Psoas muscle (tissue), 8 donors: ENCODE results near the gene OR1F1. TPM values are rescaled to one million over a fixed set of nuclear protein-coding genes. Genes with fewer than 3 reads are reported as not detected.

Source experiments
- ATAC-seq, 4 donors: fragments of 200-7000 bp; cut with Tn5 transposase; one replicate each; pipeline ENCODE4 v1.9.1; 2020; ENCODE audit warnings: moderate library complexity in 3 of 4, mild to moderate bottlenecking in 2 of 4
- DNase-seq, 2 donors: peaks; one replicate each; pipeline ENCODE4 v3.0.0-alpha.2; 2020
- H3K27ac ChIP-seq: fragments of 200-600 bp; one replicate; pipeline ENCODE4 v1.8.0; 2022
- H3K27me3 ChIP-seq, 3 donors: fragments of 200-600 bp in 1 of 3; one replicate each; pipeline versions ENCODE4 v1.6.1 to v1.8.0; 2013 to 2022; ENCODE audit warnings: low read length in 2 of 3, mild to moderate bottlenecking in 2 of 3, moderate library complexity in 1 of 3; ENCODE audit not compliant: insufficient read depth in 3 of 3
- H3K36me3 ChIP-seq, 2 donors: fragments of 200-600 bp in 1 of 2; one replicate each; pipeline versions ENCODE4 v1.6.1 to v1.8.0; 2013 to 2022; ENCODE audit warnings: low read depth in 1 of 2, mild to moderate bottlenecking in 1 of 2, moderate library complexity in 1 of 2; ENCODE audit not compliant: insufficient read depth in 1 of 2
- H3K4me1 ChIP-seq: fragments of 200-600 bp; one replicate; pipeline ENCODE4 v1.8.0; 2022
- H3K4me3 ChIP-seq: fragments of 200-600 bp; one replicate; pipeline ENCODE4 v1.8.0; 2022; ENCODE audit warnings: mild to moderate bottlenecking
- H3K9me3 ChIP-seq: fragments of 200-600 bp; one replicate; pipeline ENCODE4 v1.8.0; 2022
- WGBS, 3 donors: extraction: QIAGEN DNeasy Blood & Tissue Kit; methylation state at CpG; one replicate each; pipeline versions ENCODE4 v1.1.6 to v1.1.7; 2013; 5-methylcytosine and 5-hydroxymethylcytosine counted together
- intact Hi-C, 2 donors: fragments of 100-400 bp; cut with DNase I; formaldehyde crosslinking; loops; one replicate each; pipeline versions ENCODE4 v1.11.0 to v1.14.2; 2022
- polyA plus RNA-seq, 3 donors: library from polyadenylated mRNA; stranded (reverse); fragments of 200-250 nt; gene quantifications; one replicate each; pipeline ENCODE4 v1.2.3, GENCODE V29; 2013
- total RNA-seq, 4 donors: library from RNA; stranded (reverse); fragmentation: NEBNext Ultra II Directional in 2 of 4; extraction: Animal tissue kit (Norgen Biotek cat#: 25700) in 2 of 4; gene quantifications; one replicate each; pipeline versions ENCODE4 v1.2.1 to v1.2.4, GENCODE V29; 2021 to 2023
- TF ChIP-seq, protein P1 (sequence below): fragments of 200-600 bp; IDR thresholded peaks from one replicate; pipeline ENCODE4 v1.8.0; 2022; ENCODE audit warnings: antibody characterized with exemption
- donor health status: healthy with polysubstance abuse.
- donor health status: DM: no; HTN: no; CAD: no; lungs with moderate emphysema.
- donor health status: Bipolar disorder and iron deficiency.
- donor health status: healthy.
- donor health status: DM: yes; HTN: yes; CAD: no.
- donor health status: DM: no; HTN: no; CAD: no.
- donor health status: DM: no; HTN: no; CAD: no.
- donor health status: DM: yes; HTN: yes; CAD: no.

Gene OR1F1
- total and polyA plus RNA-seq, 7 donors = not detected

DNA sequence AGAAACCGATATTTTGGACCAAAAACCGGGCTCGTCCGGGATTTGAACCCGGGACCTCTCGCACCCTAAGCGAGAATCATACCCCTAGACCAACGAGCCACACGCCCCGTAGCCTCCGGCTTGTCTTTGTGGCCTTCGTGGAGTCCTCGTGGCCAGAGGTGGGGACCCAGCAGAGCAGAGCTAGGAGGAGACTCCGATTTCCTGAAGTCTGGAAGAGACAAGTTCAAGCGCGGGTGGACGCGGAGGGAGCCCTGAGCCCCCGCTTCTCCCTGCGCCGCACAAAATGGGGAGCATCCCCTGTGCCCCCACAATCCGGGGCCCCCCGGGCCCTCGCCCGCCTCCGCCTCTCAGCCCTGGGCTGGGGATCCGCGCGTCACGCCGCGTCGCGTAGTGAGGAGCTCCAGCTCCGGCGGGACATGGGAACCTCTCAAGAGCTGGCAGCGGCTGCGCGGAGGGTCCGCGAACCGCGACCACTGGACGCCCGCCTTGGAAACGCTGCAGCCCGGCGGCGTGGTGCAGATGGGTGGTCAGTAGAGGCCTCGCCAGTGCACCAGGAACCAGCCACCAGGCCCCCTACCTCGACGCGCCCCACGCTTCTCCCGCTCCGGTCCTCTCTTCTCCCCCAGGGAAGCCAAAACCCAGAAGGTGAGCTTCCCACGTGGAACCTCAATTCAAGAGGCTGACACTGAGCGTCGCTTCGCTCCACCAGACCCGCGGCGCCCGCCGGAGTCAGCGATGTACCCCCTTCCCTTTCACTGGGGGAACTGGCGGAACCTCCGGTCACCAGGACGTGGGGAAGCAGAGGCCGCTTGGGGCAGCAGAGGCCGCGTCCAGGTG lies 5.2 kb upstream of the OR1F1 start:
- no peak overlapping the region for H3K27ac ChIP-seq
- WGBS, 3 donors = 1 to 2% (median 2%) methylated on average over 59 to 72 of the region's 72 CpGs
- peaks cover 0 to 100% (median 51%) of the 10 kb centered on the region in 3 donors for H3K27me3 ChIP-seq
- H3K4me1 ChIP-seq = no peaks in the 10 kb centered on the region
- H3K9me3 ChIP-seq = no peaks in the 10 kb centered on the region
- DNase-seq = no peak
- peak overlapping the region; percentile 41 for H3K4me3 ChIP-seq
- peak in 3 of 4 donors; percentile 30 to 48 (median 37) for ATAC-seq
- intact Hi-C loops = no loop called here
- no peaks in the 10 kb centered on the region for H3K36me3 ChIP-seq
- TF ChIP-seq, protein P1, sequence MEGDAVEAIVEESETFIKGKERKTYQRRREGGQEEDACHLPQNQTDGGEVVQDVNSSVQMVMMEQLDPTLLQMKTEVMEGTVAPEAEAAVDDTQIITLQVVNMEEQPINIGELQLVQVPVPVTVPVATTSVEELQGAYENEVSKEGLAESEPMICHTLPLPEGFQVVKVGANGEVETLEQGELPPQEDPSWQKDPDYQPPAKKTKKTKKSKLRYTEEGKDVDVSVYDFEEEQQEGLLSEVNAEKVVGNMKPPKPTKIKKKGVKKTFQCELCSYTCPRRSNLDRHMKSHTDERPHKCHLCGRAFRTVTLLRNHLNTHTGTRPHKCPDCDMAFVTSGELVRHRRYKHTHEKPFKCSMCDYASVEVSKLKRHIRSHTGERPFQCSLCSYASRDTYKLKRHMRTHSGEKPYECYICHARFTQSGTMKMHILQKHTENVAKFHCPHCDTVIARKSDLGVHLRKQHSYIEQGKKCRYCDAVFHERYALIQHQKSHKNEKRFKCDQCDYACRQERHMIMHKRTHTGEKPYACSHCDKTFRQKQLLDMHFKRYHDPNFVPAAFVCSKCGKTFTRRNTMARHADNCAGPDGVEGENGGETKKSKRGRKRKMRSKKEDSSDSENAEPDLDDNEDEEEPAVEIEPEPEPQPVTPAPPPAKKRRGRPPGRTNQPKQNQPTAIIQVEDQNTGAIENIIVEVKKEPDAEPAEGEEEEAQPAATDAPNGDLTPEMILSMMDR = peak; percentile 21

DNA sequence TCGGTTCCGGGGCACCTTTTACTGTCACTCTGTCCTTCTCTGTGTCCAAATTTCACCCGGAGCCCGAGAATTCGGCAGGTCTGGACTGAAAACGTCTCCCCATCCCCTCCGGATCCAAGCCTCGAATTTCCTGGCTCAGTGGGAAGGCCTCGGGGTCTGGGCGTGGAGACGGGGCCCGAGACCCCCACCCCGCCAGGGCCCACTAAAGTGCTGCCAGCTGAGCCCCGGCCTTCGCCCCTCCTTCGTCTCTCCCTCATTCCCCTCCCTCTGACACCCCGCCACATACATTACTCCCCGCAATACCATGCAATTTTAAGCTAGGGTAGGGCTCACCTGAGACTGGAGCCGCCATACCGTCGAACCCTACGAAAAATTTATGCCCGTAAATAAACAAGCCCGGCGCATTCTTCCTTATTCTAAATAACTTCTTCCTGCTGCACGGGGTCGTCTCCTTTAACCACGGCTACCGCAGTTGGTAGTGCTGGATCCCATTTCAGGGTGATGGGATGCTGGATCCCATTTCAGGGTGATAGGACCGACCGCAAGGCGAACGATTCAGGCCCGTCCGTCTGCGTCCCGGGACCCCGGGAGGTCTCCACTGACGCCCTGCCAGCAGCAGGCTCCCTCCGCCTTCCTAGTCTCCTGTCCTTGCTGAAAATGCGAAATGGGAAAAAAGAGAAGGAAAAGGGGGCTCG lies 4.4 kb upstream of the OR1F1 start:
- ATAC-seq = no peak
- H3K4me1 ChIP-seq = no peaks in the 10 kb centered on the region
- peak overlapping the region; percentile 41 for H3K4me3 ChIP-seq
- WGBS, 3 donors = 4 to 5% (median 5%) methylated on average over 40 to 42 of the region's 42 CpGs
- H3K9me3 ChIP-seq = no peaks in the 10 kb centered on the region
- H3K27me3 ChIP-seq = peaks cover 0 to 100% (median 57%) of the 10 kb centered on the region in 3 donors
- DNase-seq = no peak
- no peak overlapping the region for H3K27ac ChIP-seq
- intact Hi-C loops = no loop called here
- H3K36me3 ChIP-seq = no peaks in the 10 kb centered on the region
- TF ChIP-seq, protein P1 = no peak

DNA sequence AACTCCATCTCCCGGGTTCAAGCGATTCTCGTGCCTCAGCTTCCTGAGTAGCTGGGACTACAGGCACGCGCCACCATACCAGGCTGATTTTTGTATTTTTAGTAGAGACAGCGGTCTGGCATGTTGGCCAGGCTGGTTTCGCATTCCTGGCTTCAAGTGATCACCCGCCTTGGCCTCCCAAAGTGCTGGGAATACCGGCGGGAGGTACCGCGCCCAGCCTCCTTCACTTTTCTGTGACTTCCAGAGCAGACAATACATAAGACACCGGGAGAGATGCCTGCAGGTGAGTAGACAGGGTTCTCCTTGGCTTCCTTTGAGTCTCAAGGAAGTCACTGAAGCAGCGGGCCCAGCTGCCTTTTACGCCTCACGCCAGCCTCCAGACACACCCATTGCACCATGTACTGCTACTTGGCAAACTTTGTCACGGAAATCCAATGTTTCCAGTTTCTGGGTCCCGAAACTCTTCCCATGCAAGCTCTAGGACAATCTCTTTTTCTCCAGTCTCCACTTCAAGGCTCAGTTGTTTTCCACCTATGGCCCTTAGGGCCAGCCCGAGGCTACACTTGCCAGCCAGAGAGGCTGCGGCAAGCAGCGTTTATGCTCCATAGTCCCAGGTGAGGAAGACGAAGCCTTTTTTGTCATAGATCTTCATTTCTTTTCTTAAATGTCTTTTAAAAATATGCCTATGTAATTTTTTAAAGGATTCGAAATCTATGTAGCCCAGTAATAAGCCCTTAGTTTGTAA lies 886 bp upstream of the OR1F1 start:
- TF ChIP-seq, protein P1 = no peak
- H3K36me3 ChIP-seq = no peaks in the 10 kb centered on the region
- intact Hi-C loops = no loop called here
- ATAC-seq = no peak
- H3K27me3 ChIP-seq = peaks cover 0 to 100% (median 67%) of the 10 kb centered on the region in 3 donors
- DNase-seq = no peak
- 72 to 74% (median 72%) methylated on average over 23 of the region's 23 CpGs for WGBS, 3 donors
- H3K9me3 ChIP-seq = no peaks in the 10 kb centered on the region
- peaks cover 5% of the 10 kb centered on the region for H3K4me1 ChIP-seq
- H3K4me3 ChIP-seq = no peak overlapping the region
- H3K27ac ChIP-seq = no peak overlapping the region

DNA sequence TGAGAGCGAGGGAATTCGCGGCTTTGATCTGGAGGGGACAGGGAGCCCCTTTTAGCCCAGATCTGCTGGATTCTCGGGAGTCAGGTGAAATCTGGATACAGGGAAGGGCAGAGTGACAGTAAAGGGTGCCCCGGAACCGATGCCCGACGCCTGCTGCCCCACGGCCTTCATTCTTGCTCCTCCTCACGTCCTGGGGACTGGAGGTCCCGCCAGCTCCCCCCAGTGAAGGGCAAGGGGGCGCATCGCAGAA lies 596 bp downstream of the OR1F1 start:
- intact Hi-C loops = no loop called here
- ATAC-seq (no peak), DNase-seq (no peak)
- Histone ChIP-seq H3K27ac (no peak overlapping the region), H3K9me3 (no peaks in the 10 kb centered on the region), H3K4me1 (peaks cover 5% of the 10 kb centered on the region), H3K4me3 (peak overlapping the region; percentile 1), H3K36me3 (no peaks in the 10 kb centered on the region), H3K27me3 (peaks cover 0 to 100% (median 64%) of the 10 kb centered on the region in 3 donors)
- TF ChIP-seq, protein P1 = no peak
- WGBS, 3 donors = 1 to 3% (median 2%) methylated on average over 6 to 13 of the region's 13 CpGs
